Caco-2 (cell line): ENCODE results near the gene SLC28A1. TPM values are rescaled to one million over a fixed set of nuclear protein-coding genes. Genes with fewer than 3 reads are reported as not detected.
"Not testable (repeated sequence)": the region's sequence is repeated elsewhere in the genome, so short reads cannot be mapped to it uniquely, and the experiment has no call there.

ENCODE experiments used
- BruUV-seq: library from RNA; stranded (reverse); fragments of 400-500 nt; replicated peaks from 2 replicates; lab custom pipeline; 2021; lab: Mats Ljungman, UMichigan
- CTCF ChIA-PET: fragments of 300-600 bp; sonication (Branson Sonifier 250); formaldehyde crosslinking; loops from one replicate; lab custom pipeline; 2022; ENCODE audit warnings: antibody characterized with exemption; lab: Charles Lee
- POLR2A ChIA-PET: fragments of 300-600 bp; sonication (Branson Sonifier 250); formaldehyde crosslinking; loops from one replicate; lab custom pipeline; 2022; ENCODE audit warnings: antibody characterized with exemption; lab: Charles Lee
- DNase-seq, 2 experiments: peaks; one replicate each; pipeline versions ENCODE4 v3.0.0 to v3.0.0-alpha.2; 2020 to 2022
- H3K27me3 ChIP-seq: replicated peaks from 2 replicates; pipeline ENCODE4 v1.6.0; 2011; ENCODE audit warnings: low read length; ENCODE audit not compliant: control insufficient read depth, insufficient read depth
- H3K36me3 ChIP-seq: 2 replicates; pipeline ENCODE4 v1.5.1; 2011; ENCODE audit warnings: low read length; ENCODE audit not compliant: control insufficient read depth, insufficient read depth
- H3K4me1 ChIP-seq: fragments of 250-450 bp; sonication (Bioruptor Pico); 2 replicates; pipeline ENCODE4 v1.5.1; 2020; ENCODE audit warnings: mild to moderate bottlenecking
- H3K4me3 ChIP-seq: 2 replicates; pipeline ENCODE4 v1.5.1; 2011; ENCODE audit warnings: low read depth, mild to moderate bottlenecking, control low read depth, low read length
- H3K9me3 ChIP-seq: fragments of 250-450 bp; sonication (Bioruptor Pico); 2 replicates; pipeline ENCODE4 v1.5.1; 2020; ENCODE audit warnings: mild to moderate bottlenecking, moderate library complexity
- H3K27ac Mint-ChIP-seq: one replicate; pipeline ENCODE4 v1.8.0; 2022; ENCODE audit warnings: mixed read lengths; ENCODE audit not compliant: unreplicated experiment
- H3K27me3 Mint-ChIP-seq: one replicate; pipeline ENCODE4 v1.8.0; 2022; ENCODE audit warnings: mixed read lengths; ENCODE audit not compliant: insufficient read depth, unreplicated experiment
- H3K36me3 Mint-ChIP-seq: one replicate; pipeline ENCODE4 v1.8.0; 2022; ENCODE audit warnings: mild to moderate bottlenecking, mixed read lengths; ENCODE audit not compliant: insufficient read depth, unreplicated experiment
- H3K4me1 Mint-ChIP-seq: one replicate; pipeline ENCODE4 v1.8.0; 2022; ENCODE audit warnings: low read depth, mixed read lengths; ENCODE audit not compliant: unreplicated experiment
- H3K4me3 Mint-ChIP-seq: one replicate; pipeline ENCODE4 v1.8.0; 2022; ENCODE audit warnings: mild to moderate bottlenecking, moderate library complexity, mixed read lengths; ENCODE audit not compliant: unreplicated experiment
- H3K9me3 Mint-ChIP-seq: one replicate; pipeline ENCODE4 v1.8.0; 2022; ENCODE audit warnings: mixed read lengths; ENCODE audit not compliant: unreplicated experiment
- CTCF ChIP-seq, 2 experiments: fragments of 200-600 bp in 1 of 2; IDR thresholded peaks; 1 replicate in 1 of 2; 2 replicates in 1 of 2; pipeline versions ENCODE4 v1.5.1 to v1.8.0; 2011 to 2022; ENCODE audit warnings: antibody characterized with exemption in 1 of 2, control low read depth in 1 of 2, inconsistent platforms in 1 of 2, low read depth in 1 of 2, low read length in 1 of 2, mild to moderate bottlenecking in 1 of 2, moderate library complexity in 1 of 2; ENCODE audit not compliant: insufficient read depth in 1 of 2, severe bottlenecking in 1 of 2, unreplicated experiment in 1 of 2
- intact Hi-C: fragments of 100-400 bp; cut with micrococcal nuclease; formaldehyde crosslinking; loops from one replicate; pipeline ENCODE4 v1.10.0; 2022; ENCODE audit not compliant: unreplicated experiment
- total RNA-seq: library from RNA; stranded (reverse); gene quantifications from 2 replicates; pipeline ENCODE4 v1.2.3, GENCODE V29; 2022

Gene SLC28A1
- total RNA-seq, 1 experiment from 2014 or later: not detected

DNA sequence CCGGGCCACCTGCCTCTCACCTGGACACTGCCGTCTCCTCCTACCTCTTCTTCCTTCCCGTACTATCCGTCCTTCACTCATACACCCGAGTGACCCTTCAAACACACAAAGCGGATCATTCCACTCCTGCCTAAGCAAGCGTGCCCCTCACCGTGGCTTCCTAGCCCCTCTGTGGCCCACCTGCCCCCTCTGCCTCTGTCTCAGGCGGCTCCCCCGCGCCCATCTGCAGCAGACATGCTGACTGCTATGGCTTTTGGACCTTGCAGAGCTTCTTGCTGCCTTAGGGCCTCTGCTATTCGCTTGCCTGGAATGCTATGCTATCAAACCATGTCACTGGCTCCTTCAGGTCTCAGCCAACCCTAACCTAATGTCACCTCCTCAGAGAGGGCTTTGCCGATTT, 38.1 kb downstream of the SLC28A1 start:
- no peak overlapping the region for H3K4me3 Mint-ChIP-seq
- no peak for DNase-seq
- Histone ChIP-seq H3K27me3 (no peaks in the 10 kb centered on the region), H3K9me3 (no peaks in the 10 kb centered on the region), H3K36me3 (no peaks in the 10 kb centered on the region), H3K4me1 (peaks cover 12% of the 10 kb centered on the region; the same call in 1 of the 2 replicates), H3K4me3 (no peak overlapping the region)
- POLR2A ChIA-PET: no interaction called here
- no peaks in the 10 kb centered on the region for H3K27me3 Mint-ChIP-seq
- TF ChIP-seq CTCF (IDR thresholded peaks at IDR 0.05; ENCODE audit: insufficient read depth in 1 of 2, low read depth in 1 of 2, low read length in 1 of 2, severe bottlenecking in 1 of 2, unreplicated experiment in 1 of 2): no peak
- H3K36me3 Mint-ChIP-seq: no peaks in the 10 kb centered on the region
- no peaks in the 10 kb centered on the region for H3K4me1 Mint-ChIP-seq
- H3K27ac Mint-ChIP-seq: no peak overlapping the region
- BruUV-seq: no TSS peak
- CTCF ChIA-PET: no interaction called here
- no peaks in the 10 kb centered on the region for H3K9me3 Mint-ChIP-seq
- intact Hi-C loops: loop anchor here (10.0 kb wide), 2 partner anchors 178 to 208 kb away; partner anchors contain the start of genes SEC11A and ZNF592

DNA sequence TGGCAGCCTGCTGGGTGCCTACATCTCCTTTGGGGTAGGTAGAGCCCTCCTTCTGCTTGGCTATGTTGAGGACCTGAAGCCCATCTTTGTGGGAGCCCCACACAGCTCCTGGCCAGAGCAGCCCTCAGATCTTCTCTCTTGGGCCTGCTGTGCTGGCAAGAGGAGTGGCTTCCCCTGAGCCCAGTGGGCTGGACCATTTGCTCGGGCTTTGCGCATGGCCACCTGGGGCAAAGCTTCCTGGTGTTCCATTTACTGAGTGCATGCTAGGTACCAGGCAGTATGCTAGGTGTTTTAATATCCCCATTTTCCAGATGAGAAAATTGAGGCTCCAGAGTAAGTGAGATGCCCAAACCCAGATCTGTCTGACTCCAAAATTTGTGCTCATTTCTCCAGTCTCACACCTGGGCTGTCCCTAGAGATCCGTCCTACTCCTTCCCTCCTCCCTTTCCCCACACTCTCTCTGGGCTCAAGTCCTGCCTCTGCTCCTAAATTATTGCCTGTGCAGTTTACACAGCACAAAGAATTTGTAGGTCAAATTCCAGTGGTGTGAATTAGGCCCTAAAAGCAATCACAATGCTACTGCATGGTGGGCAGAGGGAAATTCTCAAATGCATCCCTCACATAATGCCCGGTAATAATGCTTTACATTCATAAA, 39.7 kb downstream of the SLC28A1 start:
- no peak for TF ChIP-seq CTCF (IDR thresholded peaks at IDR 0.05; ENCODE audit: insufficient read depth in 1 of 2, low read depth in 1 of 2, low read length in 1 of 2, severe bottlenecking in 1 of 2, unreplicated experiment in 1 of 2)
- Histone ChIP-seq H3K4me1 (peaks cover 25% of the 10 kb centered on the region), H3K27me3 (no peaks in the 10 kb centered on the region), H3K4me3 (no peak overlapping the region), H3K9me3 (no peaks in the 10 kb centered on the region), H3K36me3 (no peaks in the 10 kb centered on the region)
- Mint-ChIP-seq H3K4me1 (peaks cover 6% of the 10 kb centered on the region), H3K4me3 (no peak overlapping the region), H3K27ac (no peak overlapping the region), H3K9me3 (no peaks in the 10 kb centered on the region), H3K27me3 (no peaks in the 10 kb centered on the region), H3K36me3 (no peaks in the 10 kb centered on the region)
- ChIA-PET CTCF (interaction anchor here (0.6 to 0.7 kb wide), 2 partner anchors 145 to 336 kb away, joined by 3 to 7 read pairs; no protein-coding TSS in a partner anchor), POLR2A (no interaction called here)
- DNase-seq: peak in 1 of 2 experiments; percentile 29
- BruUV-seq: no TSS peak
- intact Hi-C loops: loop anchor here (10.0 kb wide), 2 partner anchors 179 to 209 kb away; partner anchors contain the start of genes SEC11A and ZNF592

GRCh38 chr15:84924821-84925569, 40.5 kb downstream of the SLC28A1 start:
- intact Hi-C loops: loop anchor here (5.0 to 10.0 kb wide), 3 partner anchors 180 to 338 kb away; partner anchors contain the start of genes SEC11A and ZNF592
- not testable (repeated sequence) for H3K4me3 Mint-ChIP-seq, H3K36me3 ChIP-seq, BruUV-seq, H3K9me3 Mint-ChIP-seq, H3K9me3 ChIP-seq, H3K36me3 Mint-ChIP-seq, H3K4me3 ChIP-seq, H3K27me3 Mint-ChIP-seq, H3K27me3 ChIP-seq, H3K27ac Mint-ChIP-seq
- POLR2A ChIA-PET: interaction anchor here (0.6 kb wide), 1 partner anchor 14 kb away, joined by 5 read pairs; no protein-coding TSS in a partner anchor
- peak in 1 of 2 experiments; percentile 54 for DNase-seq
- H3K4me1 ChIP-seq: peaks cover 32% of the 10 kb centered on the region
- peaks cover 13% of the 10 kb centered on the region for H3K4me1 Mint-ChIP-seq
- CTCF ChIA-PET: interaction anchor here (0.6 to 0.7 kb wide), 3 partner anchors 146 to 337 kb away, joined by 3 to 7 read pairs (median 3); no protein-coding TSS in a partner anchor
